ENCODE results near the gene WSCD2.

The WSCD2 gene

DNA sequence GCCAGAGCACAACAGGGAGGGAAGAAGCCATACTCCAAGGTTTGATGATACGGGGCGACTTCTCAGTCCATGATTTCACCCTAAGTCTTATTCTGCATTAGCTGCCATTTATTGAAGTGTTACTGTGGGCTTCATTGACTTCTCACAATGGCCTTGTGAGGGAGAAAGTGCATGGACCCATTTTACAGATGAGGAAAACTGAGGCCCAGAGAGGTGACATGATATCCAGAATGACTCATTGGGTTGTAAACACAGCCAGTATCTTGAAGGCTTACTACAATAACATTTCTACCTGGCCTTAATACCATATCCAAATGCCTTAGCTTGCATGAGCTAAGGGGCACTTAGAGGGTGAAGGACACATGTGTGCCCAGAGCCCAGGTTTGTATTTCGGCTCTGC, 109.4 kb downstream of the WSCD2 start:
- no peak for DNase-seq

DNA sequence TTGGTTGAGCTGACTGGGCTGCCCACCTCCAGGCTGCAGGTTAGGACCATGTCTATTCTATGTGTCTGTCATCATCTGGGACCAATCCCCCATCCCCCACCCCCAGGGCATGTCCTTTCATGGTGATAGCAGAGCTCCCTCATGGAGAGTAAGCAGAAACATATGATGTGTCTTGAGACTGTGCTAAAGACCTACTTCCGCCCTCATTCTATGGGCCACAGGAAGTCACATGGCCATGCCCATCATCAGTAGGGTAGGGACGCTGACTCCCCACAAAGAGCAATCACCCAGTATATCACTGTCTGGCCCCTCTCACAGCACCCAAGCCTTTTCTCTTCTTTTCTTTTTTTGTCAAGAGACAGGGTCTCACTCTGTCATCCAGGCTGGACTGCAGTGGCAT, 110.3 kb downstream of the WSCD2 start:
- no peak for DNase-seq

DNA sequence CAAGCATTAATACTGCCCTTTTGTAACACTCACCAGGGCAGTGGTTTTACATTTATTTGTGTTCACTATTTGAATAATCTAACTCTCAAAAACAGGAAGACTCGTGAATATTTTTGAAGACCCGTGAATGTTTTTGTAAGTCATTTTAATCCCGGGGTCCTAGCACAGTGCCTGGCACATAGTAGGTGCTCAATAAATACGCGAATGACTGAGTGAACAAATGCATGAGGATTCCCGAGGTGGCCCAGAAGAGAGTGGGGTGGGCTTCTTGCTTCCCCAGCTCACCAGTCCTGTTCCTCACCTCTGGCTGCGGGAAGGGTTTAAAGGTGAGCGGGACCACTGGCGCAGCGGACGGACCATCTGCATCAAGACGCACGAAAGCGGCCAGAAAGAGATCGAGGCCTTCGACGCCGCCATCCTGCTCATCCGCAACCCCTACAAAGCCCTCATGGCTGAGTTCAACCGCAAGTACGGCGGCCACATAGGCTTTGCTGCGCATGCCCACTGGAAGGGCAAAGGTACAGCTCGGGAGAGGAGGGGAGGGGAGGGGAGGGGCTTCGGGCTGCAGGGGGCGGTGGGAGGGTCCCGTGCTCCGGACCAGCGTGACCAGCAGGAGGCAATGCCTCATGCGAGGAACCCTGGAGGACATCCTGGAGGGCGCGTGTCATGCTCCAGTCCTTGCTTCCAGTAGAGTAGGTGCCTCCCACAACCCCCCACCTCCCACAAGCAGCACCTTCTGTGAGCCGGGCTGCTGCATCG, 111.1 kb downstream of the WSCD2 start:
- DNase-seq: no peak

DNA sequence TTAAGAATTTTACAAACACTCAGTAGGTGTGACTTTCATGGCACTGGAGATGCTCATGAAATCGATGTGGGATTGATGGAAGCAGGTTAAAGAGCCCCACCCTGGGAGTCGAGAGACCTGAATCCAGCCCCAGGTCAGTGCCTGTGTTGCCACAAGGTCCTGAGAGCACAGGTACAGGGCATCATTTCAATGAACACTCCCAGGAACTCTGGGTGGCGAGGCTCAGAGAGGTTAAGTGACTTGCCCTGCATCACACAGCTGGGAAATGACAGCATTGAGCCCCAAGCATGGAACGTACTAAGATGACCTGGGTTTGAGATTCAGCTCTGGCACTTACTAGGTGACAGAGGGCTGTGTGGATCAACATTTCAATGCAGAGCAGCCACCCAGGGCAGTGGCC, 111.8 kb downstream of the WSCD2 start:
- no peak for DNase-seq

DNA sequence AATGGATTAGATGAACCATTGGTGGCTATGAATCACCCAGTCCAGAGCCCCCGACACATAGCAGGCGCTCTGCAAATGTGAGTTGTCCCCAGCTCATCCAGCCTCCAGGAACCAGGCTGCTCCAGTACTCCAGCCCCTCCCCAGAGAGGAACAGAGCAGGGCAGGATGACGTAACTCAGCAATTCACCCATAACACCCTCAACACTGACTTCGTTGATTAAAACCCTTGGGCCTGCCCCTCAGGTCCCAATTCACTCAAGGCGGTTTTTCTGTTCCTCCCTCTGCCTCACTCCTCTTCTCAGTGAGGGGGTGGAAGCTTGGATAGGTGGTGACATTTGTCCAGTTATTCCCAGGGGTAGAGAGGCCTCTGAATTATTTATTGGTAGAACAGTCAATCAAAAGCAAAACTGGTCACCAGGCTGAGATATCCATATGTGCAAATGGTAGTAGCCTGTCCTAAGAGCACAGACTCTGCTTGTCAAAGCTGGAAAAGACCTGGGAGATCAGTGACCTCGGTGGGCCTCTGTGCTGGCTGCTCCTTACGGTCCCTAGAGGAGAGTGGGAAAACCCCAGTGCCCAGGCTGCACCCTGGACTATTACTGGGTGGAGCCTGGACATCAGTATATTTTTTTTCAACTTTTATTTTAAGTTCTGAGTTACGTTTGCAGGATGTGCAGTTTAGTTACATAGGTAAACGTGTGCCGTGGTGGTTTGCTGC, 113.1 kb downstream of the WSCD2 start:
- DNase-seq: no peak

DNA sequence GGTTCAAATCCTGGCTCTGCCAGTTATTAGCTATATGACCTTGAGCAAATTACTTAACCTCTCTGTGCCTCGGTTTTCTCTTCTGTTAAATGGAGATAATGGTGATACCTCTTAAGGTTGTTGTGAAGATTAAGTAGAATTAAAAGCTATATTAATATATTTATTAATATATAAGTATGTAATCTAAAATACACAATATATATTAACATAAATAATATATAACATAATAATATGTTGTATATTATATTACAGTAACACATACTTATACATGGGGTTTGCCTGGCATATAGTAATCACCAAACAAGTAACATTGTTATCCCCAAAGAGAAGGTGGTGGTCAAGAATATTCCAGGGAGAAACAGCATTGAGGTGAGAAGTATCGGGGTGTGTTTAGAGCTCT, 118.0 kb downstream of the WSCD2 start:
- DNase-seq: no peak

DNA sequence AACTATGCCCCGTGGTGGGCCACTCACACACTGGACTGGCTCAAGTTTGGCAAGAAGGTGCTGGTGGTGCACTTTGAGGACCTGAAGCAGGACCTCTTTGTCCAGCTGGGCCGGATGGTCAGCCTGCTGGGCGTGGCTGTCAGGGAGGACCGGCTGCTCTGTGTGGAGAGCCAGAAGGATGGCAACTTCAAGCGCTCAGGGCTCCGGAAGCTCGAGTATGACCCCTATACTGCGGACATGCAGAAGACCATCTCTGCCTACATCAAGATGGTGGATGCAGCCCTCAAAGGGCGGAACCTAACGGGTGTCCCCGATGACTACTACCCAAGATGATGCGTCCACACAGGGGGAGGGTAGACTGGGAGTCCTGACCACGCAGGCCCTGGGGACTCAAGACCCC, 118.9 kb downstream of the WSCD2 start:
- DNase-seq: no peak

DNA sequence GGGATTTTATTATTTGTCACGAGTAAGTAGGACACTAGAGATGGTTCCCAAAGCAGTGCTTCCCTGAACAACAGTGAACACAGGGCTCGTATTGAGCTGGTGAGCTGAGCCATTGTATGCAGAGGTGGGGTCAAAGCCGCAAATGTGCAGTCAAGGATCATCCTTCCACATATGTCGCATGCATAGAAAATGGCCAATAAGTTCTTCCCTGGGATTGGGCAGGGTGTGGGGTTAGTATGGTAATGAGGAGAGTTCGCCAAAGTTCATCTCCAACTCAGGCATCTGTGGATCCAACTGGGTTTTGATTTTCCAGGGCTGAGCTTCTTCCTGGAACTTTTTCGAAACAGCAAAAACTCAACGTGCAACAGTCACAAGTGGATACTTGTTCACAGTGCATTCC, 123.4 kb downstream of the WSCD2 start:
- no peak for DNase-seq

DNA sequence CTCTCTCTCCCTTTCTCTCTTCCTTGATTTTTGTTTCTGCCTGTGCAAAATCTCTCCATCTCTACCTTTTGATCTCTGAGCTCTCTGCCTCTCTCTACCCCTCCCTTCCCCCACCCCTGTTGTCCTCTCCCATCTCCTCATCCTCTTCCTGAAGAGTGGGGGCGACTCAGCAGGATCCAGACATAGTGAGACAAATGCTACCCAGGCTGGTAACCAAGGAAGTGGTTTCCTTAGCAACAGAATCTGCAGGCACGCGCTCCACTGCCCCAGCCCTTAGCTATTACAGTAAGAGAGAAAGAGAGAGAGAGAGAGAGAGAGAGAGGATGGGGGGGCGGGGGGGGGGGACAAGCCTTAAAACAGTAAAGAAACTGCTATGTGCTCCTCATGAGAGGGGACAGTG, 124.5 kb downstream of the WSCD2 start:
- DNase-seq: no peak

DNA sequence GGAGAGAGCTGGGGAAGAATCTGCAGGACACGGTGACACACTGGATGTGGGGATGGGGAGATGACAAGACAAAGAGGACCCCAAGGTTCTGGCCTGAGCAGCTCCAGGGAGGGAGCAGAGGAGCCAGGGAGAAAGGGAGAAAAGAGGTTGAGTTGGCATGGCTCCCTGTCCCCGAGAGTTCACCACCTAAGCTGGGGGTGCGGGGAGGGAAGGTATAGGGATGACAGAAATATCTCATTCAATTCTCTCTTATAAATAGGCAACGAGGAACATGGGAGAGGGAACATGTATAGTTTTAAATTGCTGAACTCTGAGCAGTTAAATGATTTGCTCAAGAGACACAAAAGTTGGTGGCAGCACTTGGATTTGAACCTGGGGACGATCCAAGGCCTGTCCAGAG, 124.9 kb downstream of the WSCD2 start:
- DNase-seq: no peak

DNA sequence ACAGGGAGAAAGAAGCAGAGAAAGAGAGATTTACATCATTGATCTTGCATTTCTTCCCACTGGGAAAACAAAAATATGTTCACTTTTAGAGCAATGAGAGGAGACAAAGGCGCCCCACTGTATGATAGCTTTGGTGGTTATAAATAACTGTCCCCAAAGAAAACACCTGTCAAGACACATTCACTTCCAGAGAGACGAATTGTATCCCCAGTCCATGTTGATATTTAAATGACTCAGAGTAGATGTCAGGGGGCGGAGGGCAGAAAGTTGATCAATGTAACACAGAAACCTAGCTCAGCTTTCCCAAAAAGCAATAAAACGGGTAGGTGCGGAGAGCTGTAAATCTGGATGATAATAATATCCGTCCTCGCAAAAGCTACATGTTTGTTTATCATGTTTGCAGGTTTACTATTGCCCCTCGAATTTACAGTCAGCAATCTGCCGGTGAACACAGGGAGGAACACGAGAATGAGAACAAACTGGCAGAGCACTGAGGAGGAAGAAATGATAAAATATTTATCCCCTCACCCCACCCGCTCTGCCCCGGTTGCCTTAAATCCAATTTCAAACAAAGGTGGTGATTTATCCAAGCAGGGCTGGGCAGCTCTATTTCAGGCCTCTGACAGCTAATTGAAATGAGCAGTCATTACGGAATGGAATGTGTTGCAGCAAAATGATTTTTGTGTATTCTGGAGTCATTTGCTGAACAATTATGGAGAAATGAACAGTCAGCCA, 125.6 kb downstream of the WSCD2 start:
- DNase-seq: no peak

DNA sequence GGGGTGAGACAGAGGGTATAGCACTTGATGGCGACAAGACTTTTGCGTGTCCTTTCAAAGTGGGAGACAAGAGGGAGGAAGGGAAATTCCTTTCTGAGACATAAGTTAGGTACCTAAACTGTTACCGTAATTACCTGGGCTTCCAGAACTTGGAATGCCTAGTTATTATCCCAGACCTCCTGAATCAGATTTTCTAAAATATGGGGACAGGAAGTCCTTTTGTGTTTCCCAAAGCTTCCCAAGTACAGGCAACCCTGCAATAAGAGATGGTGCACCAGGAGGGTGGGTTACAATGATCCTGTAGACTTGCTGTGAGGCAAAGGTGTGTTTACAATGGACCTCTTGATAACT, 126.1 kb downstream of the WSCD2 start:
- no peak for DNase-seq

DNA sequence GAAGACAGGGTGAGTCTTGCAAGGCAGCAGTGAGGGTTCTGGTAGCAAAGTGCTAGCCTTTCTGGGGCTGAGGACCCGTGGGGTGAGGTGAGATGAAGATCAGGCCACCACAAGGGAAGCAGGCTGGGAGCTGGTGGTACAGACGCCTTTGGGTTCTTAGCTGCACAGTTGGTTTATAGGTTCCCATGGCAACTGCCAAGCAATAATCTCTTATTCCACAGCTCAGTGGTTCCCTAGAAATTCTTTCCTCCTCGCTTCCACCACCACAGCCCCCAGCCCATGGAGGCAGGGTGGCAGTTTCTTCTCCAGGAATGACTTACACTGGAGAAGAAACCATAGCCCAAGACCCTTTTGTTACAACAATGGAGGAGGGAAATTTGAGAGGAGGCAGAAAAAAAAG, 127.9 kb downstream of the WSCD2 start:
- no peak for DNase-seq

DNA sequence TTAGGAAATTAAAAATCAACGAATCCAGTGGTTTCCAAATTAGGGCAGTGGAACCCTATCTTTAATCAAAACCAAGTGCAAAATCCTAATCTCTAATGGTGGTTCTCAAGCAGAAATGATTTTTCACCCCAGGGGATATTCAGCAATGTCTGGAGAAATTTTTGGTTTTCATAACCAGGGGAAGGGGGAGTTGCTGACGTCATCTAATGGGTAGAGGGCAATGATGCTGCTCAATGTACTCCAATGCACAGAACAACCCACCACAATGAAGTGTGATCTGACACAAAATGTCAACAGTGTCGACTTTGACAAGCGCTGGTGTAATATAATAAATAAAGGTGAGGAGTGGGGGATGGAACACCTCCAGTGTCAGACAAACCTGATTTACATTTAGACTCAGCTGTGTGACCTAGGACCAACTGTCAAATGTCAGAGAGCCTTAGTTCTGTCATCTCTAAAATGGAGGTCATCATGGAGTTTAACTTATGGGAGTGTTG, 128.6 kb downstream of the WSCD2 start:
- DNase-seq: no peak

- DNase-seq: no peak
These were observed 131.0 kb downstream of the WSCD2 start for GRCh38 chr12:108260039-108260438.

DNA sequence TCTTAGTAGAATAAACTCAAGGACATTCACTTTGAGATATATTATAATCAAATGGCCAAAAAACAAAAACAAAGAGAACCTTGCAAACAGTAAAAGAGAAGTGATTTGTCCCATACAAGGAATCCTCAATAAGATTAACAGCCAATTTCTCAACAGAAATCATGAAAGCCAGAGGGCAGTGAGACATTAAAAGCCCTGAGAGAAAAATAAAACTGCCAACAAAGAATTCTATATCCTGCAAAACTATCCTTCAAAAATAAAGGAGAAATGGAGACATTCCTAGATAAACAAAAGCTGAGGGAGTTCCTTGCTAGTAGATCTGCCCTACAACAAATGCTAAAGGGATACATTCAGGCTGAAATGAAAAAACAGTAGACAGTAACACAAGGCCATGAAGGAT, 131.9 kb downstream of the WSCD2 start:
- no peak for DNase-seq

DNA sequence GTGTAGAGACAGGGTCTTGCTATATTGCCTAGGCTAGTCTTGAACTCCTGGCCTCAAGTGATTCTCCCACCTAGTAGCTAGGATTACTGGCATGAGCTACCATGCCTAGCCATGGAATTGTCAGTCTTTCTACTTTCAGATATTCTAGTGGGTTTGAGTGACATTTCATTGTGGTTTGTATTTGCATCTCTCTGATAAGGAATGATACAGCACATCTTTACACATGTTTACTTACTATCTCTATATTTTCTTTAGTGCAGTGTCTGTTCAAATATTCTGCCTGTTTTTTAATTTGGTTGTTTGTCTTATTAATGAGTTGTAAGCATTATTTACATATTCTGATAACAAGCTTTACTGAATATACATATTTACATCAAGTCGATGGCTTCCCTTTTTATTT, 136.4 kb downstream of the WSCD2 start:
- no peak for DNase-seq

DNA sequence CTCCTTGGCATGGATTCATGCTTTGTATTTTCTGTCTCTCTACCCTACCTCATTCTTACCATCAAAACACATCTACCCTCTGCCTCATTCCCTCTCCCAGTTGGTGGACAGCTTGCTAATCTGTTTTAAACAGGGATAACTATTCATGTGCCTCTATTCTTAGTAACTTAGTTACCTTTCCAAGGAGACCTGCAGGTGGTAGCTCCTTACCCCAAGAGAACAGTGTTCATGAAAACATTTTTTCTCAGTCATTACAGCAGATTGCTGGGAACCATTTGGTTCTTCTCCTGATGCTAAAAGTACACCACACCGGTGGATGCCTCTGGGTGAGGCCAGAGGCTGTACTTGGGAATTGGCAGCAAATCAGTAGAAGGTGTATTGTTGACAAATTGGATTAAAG, 137.0 kb downstream of the WSCD2 start:
- no peak for DNase-seq

DNA sequence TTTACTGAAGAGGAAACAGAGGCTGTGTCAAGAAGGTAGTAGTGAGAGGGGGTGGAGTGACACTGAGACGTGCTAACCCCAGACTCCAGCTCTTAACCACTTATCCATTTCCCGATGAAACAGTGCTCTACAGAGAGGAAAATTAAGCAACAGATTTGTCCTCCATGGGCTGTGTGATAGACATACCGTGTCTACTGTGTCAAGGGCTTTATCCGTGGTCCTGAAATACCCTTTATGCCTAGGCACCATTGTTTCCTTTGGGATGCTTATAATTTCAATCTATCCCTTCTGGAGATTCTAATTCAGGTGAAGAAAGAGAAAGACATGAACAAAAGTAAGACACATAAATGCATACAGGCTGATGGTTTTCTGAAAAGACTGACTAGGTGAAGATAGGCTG, 138.4 kb downstream of the WSCD2 start:
- DNase-seq: no peak

GRCh38 chr12:108268397-108268796, 139.3 kb downstream of the WSCD2 start:
- no peak for DNase-seq

DNA sequence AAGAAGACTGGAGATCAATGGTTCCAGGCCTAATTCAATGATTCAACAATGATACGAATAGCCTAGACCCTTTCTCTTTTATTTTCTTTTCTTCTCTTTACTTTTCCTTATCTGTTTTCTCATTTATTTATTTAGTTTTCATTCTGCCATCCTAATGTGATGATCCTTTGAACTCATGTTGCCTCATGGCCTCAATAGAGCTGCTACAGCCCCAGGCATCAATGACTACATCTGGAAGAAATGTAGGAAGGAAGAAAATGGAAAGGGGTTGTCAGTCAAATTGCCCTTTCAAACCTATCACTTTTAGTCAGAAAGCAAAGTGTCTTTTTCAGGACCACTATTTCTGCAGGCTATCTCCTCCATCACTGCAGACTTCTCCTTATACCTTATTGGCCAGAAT, 140.1 kb downstream of the WSCD2 start:
- DNase-seq: no peak

GRCh38 chr12:108270035-108270848, 141.2 kb downstream of the WSCD2 start:
- no peak for DNase-seq

- no peak for DNase-seq
These were observed 141.7 kb downstream of the WSCD2 start for GRCh38 chr12:108270849-108271143.

Data from NCI-H1092 (cell line).